NCI-H1930 (cell line): ENCODE data around the gene NME5.
"Not testable (repeated sequence)": the region's sequence is repeated elsewhere in the genome, so short reads cannot be mapped to it uniquely, and the experiment has no call there.

ENCODE experiments used
- DNase-seq, 2 experiments: peaks; one replicate each; lab custom pipeline; 2025; lab: John Stamatoyannopoulos, UW

Gene NME5

GRCh38 chr5:138078006-138078643 lies 61.1 kb downstream of the NME5 start:
- no peak for DNase-seq

DNA sequence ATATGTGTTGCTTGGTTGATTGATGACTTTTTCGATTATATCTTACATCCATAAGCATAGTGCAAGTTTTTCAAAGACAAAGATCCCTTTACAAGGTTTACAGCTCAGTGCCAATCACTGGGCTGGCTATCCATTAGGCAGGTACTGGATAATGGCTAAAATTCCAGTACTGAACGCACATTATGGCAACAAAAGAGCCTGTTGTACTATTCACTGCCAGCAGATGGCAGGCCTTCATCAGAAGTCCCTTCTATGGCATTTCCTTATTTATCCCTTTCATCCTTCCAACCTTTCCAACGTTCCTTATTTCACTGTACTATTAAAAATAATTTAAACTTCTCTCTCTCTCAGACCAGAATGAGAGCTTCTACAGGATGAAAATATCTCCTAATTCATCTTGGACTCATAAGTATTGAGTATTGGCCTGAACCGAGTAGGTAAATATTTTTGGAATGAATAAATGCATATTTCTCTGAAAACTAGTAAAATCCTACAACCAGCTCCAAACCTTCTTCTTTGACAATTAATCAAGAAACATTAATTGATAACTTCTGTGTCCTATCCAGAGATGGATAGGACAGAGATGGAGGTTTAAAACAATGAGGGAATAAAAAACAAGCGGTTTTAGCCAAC lies 62.0 kb downstream of the NME5 start:
- peak in 1 of 2 experiments; percentile 3 for DNase-seq

- not testable (repeated sequence) for DNase-seq
Measured at GRCh38 chr5:138070026-138070425, 69.2 kb downstream of the NME5 start.

DNA sequence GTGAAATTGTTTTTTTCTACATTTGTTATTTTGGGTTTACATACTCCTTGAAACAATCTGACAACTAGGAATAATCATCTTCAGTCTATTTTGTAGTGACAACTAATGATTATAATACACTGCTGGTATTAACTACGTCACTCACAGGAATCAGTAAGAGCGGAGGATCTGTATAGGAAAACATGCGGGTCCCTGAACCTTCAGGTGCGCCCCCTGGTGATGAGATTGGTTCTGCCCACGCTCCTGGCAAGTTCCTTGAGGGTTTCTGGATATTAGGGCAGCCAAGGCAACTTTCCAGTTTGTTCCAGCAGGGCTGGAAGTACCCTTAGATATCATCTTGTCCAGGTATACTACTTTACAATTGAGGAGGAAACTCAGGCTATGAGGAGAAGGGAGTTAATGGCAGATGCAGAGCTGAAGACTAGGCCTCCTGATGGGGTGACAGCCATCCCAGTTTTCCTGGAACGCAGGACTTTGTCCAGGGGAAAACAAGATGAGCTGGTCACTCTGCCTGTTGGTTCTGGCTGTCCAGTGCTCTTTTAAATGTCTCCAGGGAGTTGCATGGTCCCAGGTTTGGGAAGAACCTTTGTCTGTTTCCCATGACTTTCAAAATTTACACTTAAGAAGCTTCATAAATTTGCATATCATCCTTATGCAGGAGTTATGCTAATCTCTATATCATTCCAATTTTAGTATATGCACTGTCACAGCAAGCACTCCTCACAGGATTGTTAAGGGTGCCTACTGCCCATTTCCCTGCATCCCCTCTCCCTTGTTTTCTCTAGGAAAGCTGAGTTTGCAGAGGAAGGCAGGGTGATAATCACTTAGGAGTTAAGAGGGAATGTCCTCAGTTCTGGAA lies 70.3 kb downstream of the NME5 start:
- DNase-seq: peak in 1 of 2 experiments; percentile 14

DNA sequence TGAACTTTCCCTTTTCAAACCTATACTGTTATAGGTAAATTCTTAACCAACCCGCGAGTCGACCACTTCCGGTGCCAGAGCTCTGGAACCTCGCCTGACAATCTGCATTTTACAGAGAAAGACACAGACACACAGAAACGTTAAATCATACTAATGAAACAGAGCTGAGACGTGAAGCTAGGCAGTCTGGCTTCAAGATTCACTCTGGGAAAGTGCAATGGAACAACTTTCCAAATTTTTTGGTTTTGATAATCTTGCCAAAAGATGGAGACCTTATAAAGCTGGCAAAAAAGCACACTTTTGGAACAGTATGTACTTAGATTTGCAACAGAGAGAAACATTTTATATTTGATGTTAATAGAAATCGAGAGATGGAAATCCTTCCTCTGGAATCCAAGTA lies 71.3 kb downstream of the NME5 start:
- no peak for DNase-seq
